ENCODE data around the gene HDGF.

- TF ChIP-seq EZH2 (IDR thresholded peaks at IDR 0.05; ENCODE audit: borderline replicate concordance, low read depth, low read length, severe bottlenecking) (no peak), CTCF (IDR thresholded peaks at IDR 0.05; ENCODE audit: extremely low read depth in 1 of 2, insufficient read depth in 1 of 2, low read depth in 1 of 2, low read length in 2 of 2) (no peak), MAX (IDR thresholded peaks at IDR 0.05; ENCODE audit: insufficient read depth, insufficient read length) (no peak), JUN (IDR thresholded peaks at IDR 0.05; ENCODE audit: borderline replicate concordance, insufficient read depth, insufficient read length, low read depth) (no peak), POLR2AphosphoS5 (IDR thresholded peaks at IDR 0.05; ENCODE audit: insufficient read depth, low read depth, low read length) (no peak), POLR2A (IDR thresholded peaks at IDR 0.05; ENCODE audit: low read depth, low read length) (no peak), MYC (IDR thresholded peaks at IDR 0.05; ENCODE audit: low read depth, low read length) (no peak), GATA2 (IDR thresholded peaks at IDR 0.05; ENCODE audit: insufficient read depth, insufficient read length, low read depth, low read length) (no peak)
Measured at GRCh38 chr1:156742017-156742416, 9.5 kb downstream of the HDGF start.

Measured in endothelial cell of umbilical vein (primary cell).